GM19372 (cell line): ENCODE results near the gene KCNA5.

Experiments
- ATAC-seq: cut with Tn5 transposase; IDR thresholded peaks from one replicate; pipeline ENCODE4 v1.9.1; 2021; ENCODE audit warnings: mild to moderate bottlenecking, low read depth, moderate library complexity; ENCODE audit not compliant: unreplicated experiment

KCNA5 gene

DNA sequence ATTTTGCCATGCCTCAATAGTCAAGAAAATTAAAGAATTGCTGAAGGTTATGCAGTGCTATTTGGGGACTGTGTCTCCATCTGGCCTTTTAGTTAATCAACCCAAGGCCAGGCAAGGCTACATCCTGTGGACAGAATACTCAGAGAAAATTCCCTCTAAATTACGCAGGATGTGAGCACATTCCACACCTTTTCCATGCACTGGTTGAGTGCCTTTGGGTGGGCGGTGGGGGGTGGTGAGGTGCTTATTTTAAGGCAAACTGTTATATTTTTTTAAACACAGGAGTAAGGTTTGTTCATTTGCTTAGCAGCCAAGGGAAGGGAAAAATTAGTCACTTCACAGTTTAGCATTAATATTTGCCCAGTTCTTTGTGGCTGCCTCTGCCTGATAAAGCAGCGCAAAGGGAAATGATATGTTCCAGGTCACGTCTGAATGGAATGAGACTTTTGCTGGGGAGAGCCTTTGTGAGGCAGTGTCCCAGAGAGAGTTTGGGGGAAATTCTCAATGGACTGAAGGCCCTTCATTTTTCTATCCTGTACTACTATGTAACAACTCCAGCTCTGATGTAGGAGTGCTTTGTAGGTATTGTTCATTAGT is 17.2 kb upstream of the KCNA5 start:
- no peak for ATAC-seq

GRCh38 chr12:5027046-5027821 is 16.4 kb upstream of the KCNA5 start:
- no peak for ATAC-seq

DNA sequence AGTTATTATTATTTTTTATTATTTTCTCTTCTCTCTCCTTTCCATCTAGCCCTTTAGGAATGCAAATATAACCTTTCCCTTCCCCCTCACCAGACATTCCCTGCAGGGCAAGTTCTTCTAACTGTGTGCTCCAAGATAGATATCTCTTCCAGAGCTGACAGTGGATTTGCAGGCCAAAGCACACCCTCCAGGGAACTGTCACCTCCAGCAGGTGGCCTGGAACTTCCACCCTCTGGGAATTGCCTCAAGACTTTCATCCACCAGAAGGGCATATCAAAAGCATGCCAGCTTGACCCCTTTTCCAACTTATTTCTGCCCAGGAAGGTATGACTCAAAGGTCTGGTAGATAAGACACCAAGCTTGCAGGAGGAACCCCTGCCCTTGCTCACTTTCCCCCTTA is 13.6 kb upstream of the KCNA5 start:
- ATAC-seq, result no peak

DNA sequence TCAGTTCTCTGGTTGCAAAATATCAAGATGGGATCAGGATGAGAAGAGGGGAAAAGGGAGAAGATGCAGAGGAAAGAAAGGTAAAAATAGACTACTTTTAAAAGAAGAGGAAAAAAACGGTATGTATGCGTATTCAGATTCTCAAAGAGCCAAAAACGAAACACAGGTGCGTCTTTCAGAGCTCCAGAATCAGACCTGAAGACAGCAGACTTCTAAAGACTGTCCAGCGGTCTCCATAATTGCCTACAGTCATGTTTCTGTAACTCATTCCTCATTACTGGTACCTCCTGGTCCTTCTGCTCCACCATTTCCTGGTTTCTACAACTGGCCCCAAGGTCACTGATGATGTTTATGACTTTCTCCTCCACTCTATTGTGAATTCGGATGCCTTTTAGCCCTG is 12.4 kb upstream of the KCNA5 start:
- no peak for ATAC-seq

DNA sequence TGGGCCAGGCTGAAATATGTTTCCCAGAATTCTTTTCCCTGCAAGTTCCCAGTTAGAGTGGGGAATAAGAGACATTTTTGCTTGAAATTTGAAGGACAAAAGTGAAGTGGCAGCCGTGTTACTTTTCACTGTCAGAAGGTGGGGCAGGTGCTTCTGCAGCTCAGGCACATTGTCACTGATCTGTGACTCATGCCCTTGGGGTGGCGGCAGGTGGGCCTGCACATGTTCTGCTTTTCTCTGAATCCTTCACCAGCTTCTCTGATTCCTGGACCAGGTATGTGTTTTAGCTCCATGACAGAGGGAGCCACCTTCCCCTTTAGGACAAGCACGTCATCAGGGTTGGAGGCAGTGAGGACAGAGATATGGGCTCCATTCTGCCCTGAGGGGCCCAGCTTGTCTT is 11.7 kb upstream of the KCNA5 start:
- ATAC-seq, result no peak

DNA sequence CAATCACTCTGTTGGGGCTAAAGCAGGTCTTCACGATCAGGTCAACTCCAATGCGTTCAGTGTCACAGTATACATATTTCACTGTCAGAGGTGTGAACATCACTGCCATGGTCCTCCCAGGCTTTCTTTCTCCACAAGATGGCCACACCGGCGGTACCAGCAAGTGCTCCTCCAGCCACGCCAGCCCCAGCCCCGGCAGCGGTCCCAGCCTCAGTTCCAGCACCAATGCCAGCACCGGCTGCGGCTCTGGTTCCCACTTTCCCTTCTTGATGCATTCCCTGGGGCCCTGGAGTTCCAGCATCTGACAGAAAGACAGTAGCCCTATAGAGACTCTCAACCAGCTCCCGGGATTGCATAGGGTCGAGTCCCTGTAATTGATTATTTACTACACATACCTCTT is 10.9 kb upstream of the KCNA5 start:
- ATAC-seq, result no peak

DNA sequence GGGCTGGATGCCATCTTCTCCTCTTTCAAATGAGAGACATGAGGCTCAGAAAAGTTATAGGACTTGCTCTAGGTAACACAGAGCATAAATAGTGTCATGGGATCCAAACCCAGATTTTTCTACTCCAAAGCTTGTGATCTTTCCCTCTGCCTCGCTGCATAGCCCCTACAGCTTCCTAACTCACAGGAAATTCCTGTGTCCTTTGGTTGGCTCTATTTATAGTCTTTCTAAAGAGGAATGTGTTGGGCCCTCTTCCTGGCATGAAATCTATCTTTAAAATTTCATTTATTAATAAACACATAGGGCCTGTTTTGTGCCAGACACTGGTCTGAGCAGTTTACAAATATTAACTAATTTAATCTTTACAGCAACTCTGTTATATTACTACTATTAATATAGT is 9.8 kb upstream of the KCNA5 start:
- ATAC-seq, result no peak

DNA sequence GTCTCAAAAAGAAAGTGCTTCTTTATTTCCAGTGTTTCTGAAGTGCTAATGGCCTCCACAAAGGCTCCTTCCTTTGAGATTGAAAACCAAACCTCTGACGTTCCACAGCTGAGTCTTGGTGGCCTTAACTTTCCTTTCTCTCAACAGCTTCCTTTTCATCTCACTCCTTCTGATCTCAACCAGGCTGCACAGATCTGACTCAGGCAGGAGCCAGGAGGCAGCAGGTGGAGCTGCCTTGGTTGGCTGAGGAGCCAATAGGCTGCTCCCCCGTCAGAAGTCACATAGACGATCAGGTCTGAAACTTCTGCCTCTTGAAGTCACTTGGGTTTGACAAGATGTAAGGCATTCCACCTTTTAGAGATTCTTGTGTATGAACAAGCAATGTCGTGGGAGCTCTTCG is 9.1 kb upstream of the KCNA5 start:
- ATAC-seq, result no peak

DNA sequence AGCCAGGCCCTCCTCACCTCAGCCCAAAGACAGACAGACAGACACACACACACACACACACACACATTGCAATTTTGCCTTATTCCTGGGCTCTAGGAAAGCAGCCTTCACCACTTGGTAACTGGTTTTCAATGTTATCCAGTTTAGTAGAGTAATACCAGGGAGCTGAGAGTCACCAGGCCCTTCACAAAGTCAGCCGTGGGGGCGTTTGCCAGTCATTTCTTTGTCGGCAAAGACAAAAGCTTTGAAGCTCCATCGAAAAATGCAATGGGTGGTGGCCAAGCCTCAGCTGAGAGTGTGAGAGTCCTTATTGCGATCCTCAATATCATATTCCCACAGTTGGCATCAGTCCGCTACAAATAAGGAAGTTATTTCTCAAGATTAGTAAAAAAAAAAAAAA is 8.1 kb upstream of the KCNA5 start:
- ATAC-seq, result no peak

DNA sequence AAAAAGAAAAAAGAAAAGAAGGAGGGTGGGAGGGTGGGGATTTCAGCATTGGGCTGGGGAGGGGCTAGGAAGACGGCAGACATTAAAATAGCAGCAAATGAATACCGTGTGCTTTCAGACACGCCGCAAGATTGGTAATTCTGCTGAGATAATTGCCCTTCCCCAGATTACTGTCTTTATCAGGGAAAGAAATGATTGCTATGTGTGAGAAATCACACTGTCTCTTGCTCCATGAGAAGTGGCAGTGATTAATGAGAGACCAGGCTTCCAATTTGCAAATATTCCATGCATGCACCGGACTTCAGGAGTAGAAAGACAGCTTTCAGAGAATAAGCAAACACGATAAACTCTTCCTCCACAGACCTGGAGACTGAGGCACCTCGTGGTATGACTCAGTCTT is 7.6 kb upstream of the KCNA5 start:
- ATAC-seq, result no peak

- no peak for ATAC-seq
These were observed 5.8 kb upstream of the KCNA5 start for GRCh38 chr12:5037795-5038357.

DNA sequence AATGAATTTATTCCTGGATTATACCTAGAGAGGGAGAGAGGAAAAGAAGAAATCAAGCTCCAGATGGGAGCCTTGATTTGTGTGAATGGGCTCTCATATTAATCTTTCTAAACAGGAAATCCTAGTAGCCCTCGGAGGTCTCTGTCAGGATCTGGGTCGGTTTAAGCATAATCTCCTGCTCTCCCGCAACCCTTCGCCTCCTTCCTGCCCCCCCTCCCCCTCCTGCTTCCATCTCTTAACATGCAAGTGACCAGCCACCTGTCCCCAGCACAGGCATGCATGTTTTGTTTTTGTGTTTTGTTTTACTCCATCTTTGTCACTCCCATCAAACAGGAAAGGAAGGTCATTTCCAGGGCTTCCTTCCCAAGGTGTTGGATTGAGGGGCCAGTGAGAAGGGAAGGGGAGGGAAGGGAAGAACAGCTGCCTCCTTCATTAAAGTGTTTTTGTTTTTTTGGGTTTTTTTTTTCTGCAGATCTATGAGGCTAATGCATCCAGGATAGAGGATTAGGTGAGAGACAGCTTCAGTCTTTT is 4.8 kb upstream of the KCNA5 start:
- no peak for ATAC-seq

DNA sequence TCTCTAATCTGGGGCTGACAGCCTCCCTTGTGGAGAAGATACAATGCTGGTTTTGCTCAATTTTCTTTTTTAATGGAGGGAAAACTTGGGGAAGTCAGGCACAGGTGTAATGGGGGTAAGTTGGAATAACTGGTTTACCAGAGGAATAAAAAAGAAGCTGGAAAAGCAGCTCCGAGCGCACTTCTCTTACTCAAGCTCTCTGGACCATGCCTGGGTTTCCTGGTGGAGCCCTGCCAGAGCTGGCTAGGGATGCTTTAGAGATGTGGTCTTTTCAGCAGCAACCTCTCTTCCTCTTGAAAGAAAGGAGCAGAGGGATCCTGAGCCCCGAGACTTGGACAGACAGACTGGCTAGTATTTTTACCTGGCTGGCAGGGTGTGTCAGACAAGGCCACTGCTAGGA is 3.9 kb upstream of the KCNA5 start:
- ATAC-seq, result no peak

DNA sequence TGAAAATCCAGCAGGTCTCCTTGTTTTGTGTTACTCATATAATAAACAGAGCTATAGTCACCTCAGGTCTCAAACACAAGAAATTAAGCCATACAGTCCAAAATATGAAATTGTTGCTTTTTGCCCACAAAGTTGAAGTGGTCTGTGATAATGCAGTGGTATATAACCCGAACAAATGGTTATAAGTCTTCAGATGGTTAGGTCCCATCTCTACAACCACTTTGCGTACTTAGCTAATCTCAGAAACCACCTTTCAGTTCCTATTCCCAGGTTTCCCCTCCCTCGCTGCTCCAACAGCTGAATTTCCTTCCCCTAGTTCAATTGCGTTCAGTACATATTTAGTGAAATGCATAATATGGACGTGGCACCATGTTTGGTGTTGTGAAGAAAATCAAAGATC is 3.3 kb upstream of the KCNA5 start:
- ATAC-seq, result no peak

DNA sequence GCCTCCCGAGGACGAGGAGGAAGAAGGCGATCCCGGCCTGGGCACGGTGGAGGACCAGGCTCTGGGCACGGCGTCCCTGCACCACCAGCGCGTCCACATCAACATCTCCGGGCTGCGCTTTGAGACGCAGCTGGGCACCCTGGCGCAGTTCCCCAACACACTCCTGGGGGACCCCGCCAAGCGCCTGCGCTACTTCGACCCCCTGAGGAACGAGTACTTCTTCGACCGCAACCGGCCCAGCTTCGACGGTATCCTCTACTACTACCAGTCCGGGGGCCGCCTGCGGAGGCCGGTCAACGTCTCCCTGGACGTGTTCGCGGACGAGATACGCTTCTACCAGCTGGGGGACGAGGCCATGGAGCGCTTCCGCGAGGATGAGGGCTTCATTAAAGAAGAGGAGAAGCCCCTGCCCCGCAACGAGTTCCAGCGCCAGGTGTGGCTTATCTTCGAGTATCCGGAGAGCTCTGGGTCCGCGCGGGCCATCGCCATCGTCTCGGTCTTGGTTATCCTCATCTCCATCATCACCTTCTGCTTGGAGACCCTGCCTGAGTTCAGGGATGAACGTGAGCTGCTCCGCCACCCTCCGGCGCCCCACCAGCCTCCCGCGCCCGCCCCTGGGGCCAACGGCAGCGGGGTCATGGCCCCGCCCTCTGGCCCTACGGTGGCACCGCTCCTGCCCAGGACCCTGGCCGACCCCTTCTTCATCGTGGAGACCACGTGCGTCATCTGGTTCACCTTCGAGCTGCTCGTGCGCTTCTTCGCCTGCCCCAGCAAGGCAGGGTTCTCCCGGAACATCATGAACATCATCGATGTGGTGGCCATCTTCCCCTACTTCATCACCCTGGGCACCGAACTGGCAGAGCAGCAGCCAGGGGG is 979 bp downstream of the KCNA5 start:
- no peak for ATAC-seq

DNA sequence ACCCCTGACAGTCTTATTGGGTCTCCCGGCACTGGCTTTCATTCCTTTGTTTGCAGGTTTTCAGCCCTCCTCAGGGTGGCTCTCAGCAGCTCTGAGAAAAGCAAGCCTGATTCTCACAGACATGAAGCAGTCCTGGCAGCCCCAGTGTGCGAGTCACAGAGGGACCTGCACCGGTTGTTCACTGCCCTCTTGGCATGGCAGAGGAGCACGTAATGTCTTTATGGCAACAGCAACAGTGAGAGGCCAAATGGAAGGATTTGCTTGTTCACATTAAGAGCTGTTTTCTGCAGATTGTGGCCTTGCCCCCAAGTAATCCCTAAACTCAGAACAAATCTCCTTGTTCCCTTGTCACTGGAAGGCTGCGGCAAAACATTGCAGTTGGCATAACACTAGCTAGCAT is 3.4 kb downstream of the KCNA5 start:
- no peak for ATAC-seq

GRCh38 chr12:5047729-5048128 is 4.0 kb downstream of the KCNA5 start:
- ATAC-seq, result no peak

GRCh38 chr12:5050542-5050941 is 6.9 kb downstream of the KCNA5 start:
- ATAC-seq, result no peak

DNA sequence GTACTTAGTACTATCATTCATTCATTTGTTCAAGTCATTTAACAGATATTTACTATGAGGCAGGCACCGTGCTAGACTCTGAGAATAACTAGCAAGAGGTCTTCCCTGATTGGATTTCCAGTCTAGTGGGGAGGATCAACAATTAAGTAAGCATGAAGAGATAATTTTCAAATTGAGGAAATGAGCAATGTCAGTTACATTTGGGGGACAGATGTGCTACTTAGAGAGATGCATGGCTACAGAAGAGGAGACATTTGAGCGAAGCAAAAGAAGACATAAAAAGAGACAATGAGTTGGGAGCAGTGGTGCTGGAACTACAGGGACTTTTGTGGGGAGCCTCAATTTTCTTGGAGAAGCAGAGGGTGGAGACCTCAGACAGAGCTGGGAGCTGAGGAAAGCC is 7.7 kb downstream of the KCNA5 start:
- no peak for ATAC-seq

- no peak for ATAC-seq
These were observed 8.2 kb downstream of the KCNA5 start for GRCh38 chr12:5051913-5052312.

DNA sequence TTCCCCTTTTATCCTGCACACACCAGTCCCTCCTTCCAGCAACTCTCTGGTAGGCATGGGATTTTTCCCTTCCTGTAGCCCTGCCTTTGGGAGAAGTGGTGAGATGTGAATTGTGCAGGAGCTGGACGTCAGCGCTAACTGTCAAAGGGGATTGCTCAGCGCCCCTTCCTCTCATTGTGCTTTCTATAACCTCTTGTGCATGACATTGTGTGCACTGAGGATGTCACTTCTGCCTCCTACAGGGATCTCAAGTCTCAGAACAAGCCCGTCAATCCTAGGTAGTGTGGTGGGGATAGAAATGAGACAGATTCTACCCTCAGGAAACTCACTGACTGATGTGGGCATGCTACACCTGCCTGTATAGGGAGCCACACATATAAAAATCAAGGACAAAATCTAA is 8.7 kb downstream of the KCNA5 start:
- ATAC-seq, result no peak
